ENCODE results near the gene MAFB.

GRCh38 chr20:40710603-40711002, 21.6 kb upstream of the MAFB start:
- no peak for TF ChIP-seq PAX5 (IDR thresholded peaks at IDR 0.05; ENCODE audit: insufficient read depth, low read length, severe bottlenecking)
- no peak for TF ChIP-seq POLR2A (IDR thresholded peaks at IDR 0.05; ENCODE audit: low read depth, low read length)
- TF ChIP-seq TAF1 (IDR thresholded peaks at IDR 0.05; ENCODE audit: low read depth, low read length): no peak

Measured in GM12891 (cell line).